Endothelial cell of umbilical vein (primary cell): ENCODE results near the gene PRXL2B. TPM values are rescaled to one million over a fixed set of nuclear protein-coding genes. Genes with fewer than 3 reads are reported as not detected.

Experiments
- BruUV-seq: library from RNA; stranded (reverse); fragments of 400-500 nt; replicated peaks from 2 replicates; lab custom pipeline; 2021; lab: Mats Ljungman, UMichigan
- CTCF ChIA-PET: fragments of 300-600, 350-600 bp; sonication (Branson Sonifier 250); formaldehyde crosslinking; loops from one replicate; lab custom pipeline; 2021; ENCODE audit warnings: antibody characterized with exemption, inconsistent platforms; lab: Charles Lee
- POLR2A ChIA-PET: fragments of 300-600, 350-600 bp; sonication (Branson Sonifier 250); formaldehyde crosslinking; loops from one replicate; lab custom pipeline; 2021; ENCODE audit warnings: antibody characterized with exemption, inconsistent platforms; lab: Charles Lee
- DNase-seq: peaks from one replicate; pipeline ENCODE4 v3.0.0-alpha.2; 2011; ENCODE audit warnings: low read depth, low spot score
- FAIRE-seq: peaks from 2 replicates; lab custom pipeline; 2011; peaks lifted over from hg19 to GRCh38; lab: Jason Lieb, UNC
- H2AFZ ChIP-seq: 2 replicates; pipeline ENCODE4 v1.6.0; 2012; ENCODE audit warnings: low read depth, low read length, control low read depth, inconsistent platforms
- H3K27ac ChIP-seq: 2 replicates; pipeline ENCODE4 v1.5.1; 2011; ENCODE audit warnings: low read depth, mild to moderate bottlenecking, control low read depth, low read length, moderate library complexity; ENCODE audit not compliant: insufficient read depth
- H3K27me3 ChIP-seq, 2 experiments: 2 replicates each; pipeline versions ENCODE4 v1.6.0 to v1.6.1; 2011; ENCODE audit warnings: low read length in 2 of 2, mixed read lengths in 1 of 2; ENCODE audit not compliant: control insufficient read depth in 2 of 2, insufficient read depth in 2 of 2
- H3K36me3 ChIP-seq, 2 experiments: 2 replicates in 1 of 2; 3 replicates in 1 of 2; pipeline ENCODE4 v1.5.1; 2011; ENCODE audit warnings: low read length in 2 of 2, mild to moderate bottlenecking in 1 of 2, moderate library complexity in 1 of 2; ENCODE audit not compliant: control insufficient read depth in 2 of 2, insufficient read depth in 2 of 2; ENCODE audit errors: extremely low read depth in 1 of 2
- H3K4me1 ChIP-seq: 3 replicates; pipeline ENCODE4 v1.5.1; 2011; ENCODE audit warnings: mild to moderate bottlenecking, low read length; ENCODE audit not compliant: control insufficient read depth, insufficient read depth; ENCODE audit errors: extremely low read depth
- H3K4me2 ChIP-seq: 2 replicates; pipeline ENCODE4 v1.6.1; 2011; ENCODE audit warnings: low read length, control low read depth, mixed read lengths; ENCODE audit not compliant: insufficient read depth
- H3K4me3 ChIP-seq, 3 experiments: fragments of 200-600 bp in 1 of 3; sonication (generic), shearing (Covaris generic) in 1 of 3; replicated peaks in 1 of 3; 2 replicates each; pipeline ENCODE4 v1.5.1; 2011 to 2016; ENCODE audit warnings: control low read depth in 3 of 3, low read length in 3 of 3, mild to moderate bottlenecking in 2 of 3, inconsistent platforms in 1 of 3, low read depth in 1 of 3, moderate library complexity in 1 of 3; ENCODE audit not compliant: insufficient read depth in 1 of 3
- H3K79me2 ChIP-seq: 2 replicates; pipeline ENCODE4 v1.6.0; 2012; ENCODE audit warnings: low read length, inconsistent platforms; ENCODE audit not compliant: control insufficient read depth, insufficient read depth
- H3K9ac ChIP-seq: replicated peaks from 2 replicates; pipeline ENCODE3; 2011; ENCODE audit warnings: low read length, control low read depth; ENCODE audit not compliant: insufficient read depth; ENCODE audit errors: extremely low read depth
- H3K9me1 ChIP-seq: replicated peaks from 3 replicates; pipeline ENCODE4 v1.6.0; 2011; ENCODE audit warnings: mild to moderate bottlenecking, low read length; ENCODE audit not compliant: control insufficient read depth, insufficient read depth; ENCODE audit errors: extremely low read depth
- H3K9me3 ChIP-seq: replicated peaks from 2 replicates; pipeline ENCODE4 v1.5.1; 2012; ENCODE audit warnings: low read length, inconsistent platforms; ENCODE audit not compliant: control insufficient read depth, insufficient read depth
- H4K20me1 ChIP-seq: replicated peaks from 2 replicates; pipeline ENCODE3; 2011; ENCODE audit warnings: mild to moderate bottlenecking, low read length; ENCODE audit not compliant: control insufficient read depth, insufficient read depth; ENCODE audit errors: extremely low read depth
- CTCF ChIP-seq, 2 donors: IDR thresholded peaks; 1 replicate in 1 of 2; 2 replicates in 1 of 2; pipeline ENCODE4 v1.5.1; 2011; ENCODE audit warnings: low read length in 2 of 2, mild to moderate bottlenecking in 2 of 2, moderate library complexity in 2 of 2, control low read depth in 1 of 2, inconsistent platforms in 1 of 2, low read depth in 1 of 2; ENCODE audit not compliant: insufficient read depth in 1 of 2; ENCODE audit errors: extremely low read depth in 1 of 2
- EZH2 ChIP-seq: IDR thresholded peaks from 2 replicates; pipeline ENCODE4 v1.6.1; 2012; ENCODE audit warnings: borderline replicate concordance, low read depth, mild to moderate bottlenecking, moderate library complexity, low read length, inconsistent platforms; ENCODE audit not compliant: severe bottlenecking
- FOS ChIP-seq: IDR thresholded peaks from 2 replicates; pipeline ENCODE4 v1.6.1; 2011; ENCODE audit warnings: mild to moderate bottlenecking, low read length, moderate library complexity, borderline replicate concordance; ENCODE audit not compliant: insufficient read depth
- GATA2 ChIP-seq: IDR thresholded peaks from 2 replicates; pipeline ENCODE4 v1.7.0; 2011; ENCODE audit warnings: low read depth, mild to moderate bottlenecking, moderate library complexity, mixed read lengths, low read length; ENCODE audit not compliant: insufficient read length, insufficient read depth
- JUN ChIP-seq: IDR thresholded peaks from 2 replicates; pipeline ENCODE4 v1.6.1; 2011; ENCODE audit warnings: borderline replicate concordance, low read depth; ENCODE audit not compliant: insufficient read length, insufficient read depth
- MYC ChIP-seq: IDR thresholded peaks from one replicate; pipeline ENCODE4 v1.6.1; 2011; ENCODE audit warnings: mild to moderate bottlenecking, low read depth, low read length
- POLR2A ChIP-seq: IDR thresholded peaks from 2 replicates; pipeline ENCODE4 v1.6.1; 2012; ENCODE audit warnings: low read depth, mild to moderate bottlenecking, control low read depth, low read length
- POLR2AphosphoS5 ChIP-seq: IDR thresholded peaks from 2 replicates; pipeline ENCODE4 v1.6.1; 2012; ENCODE audit warnings: low read depth, mild to moderate bottlenecking, control low read depth, low read length, moderate library complexity; ENCODE audit not compliant: insufficient read depth
- dilution Hi-C: fragments of 300-500 bp; cut with MboI; formaldehyde crosslinking; loops from one replicate; pipeline ENCODE4 v1.15.0; 2019; ENCODE audit warnings: low sequenced_read_pairs; ENCODE audit not compliant: extremely low pct_ligation_motif_present
- intact Hi-C: fragments of 100-400 bp; cut with micrococcal nuclease; formaldehyde crosslinking; loops from one replicate; pipeline ENCODE4 v1.10.0; 2022
- polyA plus RNA-seq, 4 experiments: library from polyadenylated mRNA; depleted of rRNA in 3 of 4; stranded (reverse) in 3 of 4; unstranded in 1 of 4; fragments of >200 nt; gene quantifications; 2 replicates each; pipeline versions ENCODE4 v1.2.1 to v1.2.3, GENCODE V29; 2011 to 2012; ENCODE audit warnings: missing spikeins in 1 of 4
- total RNA-seq: library from RNA; stranded (reverse); gene quantifications from 2 replicates; pipeline ENCODE4 v1.2.3, GENCODE V29; 2021
- TF ChIP-seq, protein P1 (sequence below): IDR thresholded peaks from 2 replicates; pipeline ENCODE4 v1.6.1; 2011; ENCODE audit not compliant: insufficient read depth, insufficient read length

PRXL2B gene
- total and polyA plus RNA-seq, 2 donors (not counting 3 experiments of a cell fraction or from before 2014, with no cell fraction given), result 29.6 to 55.8 TPM

DNA sequence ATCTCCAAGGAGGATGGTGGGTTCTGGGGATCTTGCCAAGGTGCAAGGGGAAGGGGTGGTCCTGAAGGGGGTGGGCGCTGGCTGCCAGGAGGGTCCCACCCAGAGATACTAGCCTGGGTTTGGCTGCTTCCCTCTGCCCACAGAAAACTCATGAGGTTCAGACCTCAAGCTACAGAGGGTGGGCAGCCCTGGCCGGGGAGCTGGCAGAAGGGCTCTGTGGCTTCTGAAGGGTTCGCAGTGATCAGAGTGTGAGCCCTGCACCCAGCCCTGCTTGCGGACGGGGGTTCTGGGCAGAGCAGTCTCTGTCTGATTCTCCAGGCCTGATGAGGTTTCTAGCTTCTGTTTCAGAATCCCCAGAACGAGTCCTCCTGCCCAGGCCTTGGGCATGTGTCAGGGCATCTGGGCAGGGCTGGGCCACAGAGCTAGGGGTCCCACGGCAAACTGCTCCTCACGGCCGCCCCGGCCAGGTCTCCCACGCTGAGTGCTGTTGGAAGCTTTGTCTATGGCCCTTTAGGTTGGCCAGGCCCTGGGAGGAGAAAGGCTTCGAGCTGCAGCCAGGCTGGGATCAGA lies 46.9 kb downstream of the PRXL2B start:
- Histone ChIP-seq H3K36me3 (no peaks in the 10 kb centered on the region), H3K4me1 (no peaks in the 10 kb centered on the region), H2AFZ (no peak overlapping the region), H4K20me1 (no peaks in the 10 kb centered on the region), H3K9me3 (peaks cover 1% of the 10 kb centered on the region), H3K27me3 (peaks cover 2 to 4% of the 10 kb centered on the region in 2 experiments), H3K79me2 (no peaks in the 10 kb centered on the region), H3K4me2 (no peak overlapping the region), H3K9me1 (no peaks in the 10 kb centered on the region), H3K4me3 (no peak overlapping the region), H3K27ac (no peak overlapping the region), H3K9ac (no peak overlapping the region)
- BruUV-seq, result no TSS peak
- FAIRE-seq (no peak), DNase-seq (no peak)
- CTCF ChIA-PET, result interaction anchor here (0.8 kb wide), 1 partner anchor 47 kb away, joined by 3 read pairs; no protein-coding TSS in a partner anchor
- POLR2A ChIA-PET, result no interaction called here
- dilution Hi-C loops, result no loop called here
- intact Hi-C loops, result no loop called here
- TF ChIP-seq, protein P1, sequence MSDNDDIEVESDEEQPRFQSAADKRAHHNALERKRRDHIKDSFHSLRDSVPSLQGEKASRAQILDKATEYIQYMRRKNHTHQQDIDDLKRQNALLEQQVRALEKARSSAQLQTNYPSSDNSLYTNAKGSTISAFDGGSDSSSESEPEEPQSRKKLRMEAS, result no peak
- TF ChIP-seq EZH2 (no peak), MYC (no peak), JUN (no peak), GATA2 (no peak), FOS (no peak), POLR2A (no peak)

GRCh38 chr1:2633936-2634491 lies 47.4 kb downstream of the PRXL2B start:
- peaks cover 2 to 4% of the 10 kb centered on the region in 2 experiments for H3K27me3 ChIP-seq
- H3K79me2 ChIP-seq, result no peaks in the 10 kb centered on the region
- DNase-seq (no peak), FAIRE-seq (no peak)
- BruUV-seq, result no TSS peak
- H2AFZ ChIP-seq, result no peak overlapping the region
- POLR2A ChIA-PET, result no interaction called here
- H3K27ac ChIP-seq, result no peak overlapping the region
- no peak overlapping the region for H3K4me2 ChIP-seq
- H3K4me3 ChIP-seq, result no peak overlapping the region
- H3K9me1 ChIP-seq, result no peaks in the 10 kb centered on the region
- H3K36me3 ChIP-seq, result no peaks in the 10 kb centered on the region
- dilution Hi-C loops (no loop called here), intact Hi-C loops (no loop called here)
- H4K20me1 ChIP-seq, result no peaks in the 10 kb centered on the region
- H3K9ac ChIP-seq, result no peak overlapping the region
- H3K4me1 ChIP-seq, result no peaks in the 10 kb centered on the region
- CTCF ChIA-PET, result interaction anchor here (0.8 kb wide), 1 partner anchor 48 kb away, joined by 3 read pairs; no protein-coding TSS in a partner anchor
- TF ChIP-seq, protein P1, result no peak
- TF ChIP-seq GATA2 (no peak), CTCF (IDR thresholded peaks at IDR 0.05; ENCODE audit: extremely low read depth in 1 of 2, insufficient read depth in 1 of 2, low read depth in 1 of 2, low read length in 2 of 2) (no peak), JUN (no peak), FOS (no peak), MYC (no peak), POLR2A (no peak), EZH2 (no peak), POLR2AphosphoS5 (no peak)
- peaks cover 1% of the 10 kb centered on the region for H3K9me3 ChIP-seq
